Activated naive CD8-positive, alpha-beta T cell (primary cell): ENCODE measurements around the gene PTPRN2.
"Not testable (repeated sequence)": the region's sequence is repeated elsewhere in the genome, so short reads cannot be mapped to it uniquely, and the experiment has no call there.

Experiments
- H3K27ac Mint-ChIP-seq: one replicate; pipeline ENCODE4 v1.8.0; 2021; ENCODE audit warnings: mixed read lengths
- H3K27me3 Mint-ChIP-seq: one replicate; pipeline ENCODE4 v1.8.0; 2021; ENCODE audit warnings: mixed read lengths
- H3K36me3 Mint-ChIP-seq: one replicate; pipeline ENCODE4 v1.8.0; 2021; ENCODE audit warnings: mixed read lengths
- H3K4me1 Mint-ChIP-seq: one replicate; pipeline ENCODE4 v1.8.0; 2021; ENCODE audit warnings: low read depth, mixed read lengths
- H3K4me3 Mint-ChIP-seq: one replicate; pipeline ENCODE4 v1.8.0; 2021; ENCODE audit warnings: mild to moderate bottlenecking, mixed read lengths
- H3K9me3 Mint-ChIP-seq: one replicate; pipeline ENCODE4 v1.8.0; 2021; ENCODE audit warnings: low read depth, mixed read lengths

Gene PTPRN2

GRCh38 chr7:158331826-158332450, 255.7 kb downstream of the PTPRN2 start:
- not testable (repeated sequence) for H3K36me3 Mint-ChIP-seq, H3K4me1 Mint-ChIP-seq, H3K27me3 Mint-ChIP-seq, H3K9me3 Mint-ChIP-seq, H3K4me3 Mint-ChIP-seq
- peak overlapping the region; percentile 14 for H3K27ac Mint-ChIP-seq

GRCh38 chr7:158329686-158330085, 257.9 kb downstream of the PTPRN2 start:
- Mint-ChIP-seq H3K27me3 (peaks cover 3% of the 10 kb centered on the region), H3K36me3 (no peaks in the 10 kb centered on the region), H3K9me3 (peaks cover 9% of the 10 kb centered on the region), H3K27ac (no peak overlapping the region), H3K4me3 (no peak overlapping the region), H3K4me1 (peaks cover 5% of the 10 kb centered on the region)

GRCh38 chr7:158329014-158329610, 258.5 kb downstream of the PTPRN2 start:
- Mint-ChIP-seq H3K27me3 (peaks cover 3% of the 10 kb centered on the region), H3K27ac (no peak overlapping the region), H3K4me3 (no peak overlapping the region), H3K36me3 (no peaks in the 10 kb centered on the region), H3K4me1 (peaks cover 5% of the 10 kb centered on the region), H3K9me3 (peaks cover 9% of the 10 kb centered on the region)

- Mint-ChIP-seq H3K4me1 (peaks cover 5% of the 10 kb centered on the region), H3K9me3 (peaks cover 9% of the 10 kb centered on the region), H3K27me3 (peaks cover 8% of the 10 kb centered on the region), H3K36me3 (no peaks in the 10 kb centered on the region), H3K4me3 (no peak overlapping the region), H3K27ac (no peak overlapping the region)
Measured at GRCh38 chr7:158328376-158329013, 259.1 kb downstream of the PTPRN2 start.

GRCh38 chr7:158327571-158328180, 259.9 kb downstream of the PTPRN2 start:
- no peak overlapping the region for H3K4me3 Mint-ChIP-seq
- peaks cover 9% of the 10 kb centered on the region for H3K9me3 Mint-ChIP-seq
- H3K36me3 Mint-ChIP-seq: no peaks in the 10 kb centered on the region
- H3K27me3 Mint-ChIP-seq: peaks cover 9% of the 10 kb centered on the region
- H3K27ac Mint-ChIP-seq: no peak overlapping the region
- H3K4me1 Mint-ChIP-seq: peaks cover 5% of the 10 kb centered on the region

- Mint-ChIP-seq H3K4me3 (no peak overlapping the region), H3K9me3 (peaks cover 9% of the 10 kb centered on the region), H3K27ac (no peak overlapping the region), H3K4me1 (peaks cover under 1% of the 10 kb centered on the region), H3K27me3 (peaks cover 9% of the 10 kb centered on the region), H3K36me3 (no peaks in the 10 kb centered on the region)
Measured at GRCh38 chr7:158327012-158327411, 260.6 kb downstream of the PTPRN2 start.

- H3K27ac Mint-ChIP-seq: no peak overlapping the region
- H3K4me3 Mint-ChIP-seq: no peak overlapping the region
- no peaks in the 10 kb centered on the region for H3K36me3 Mint-ChIP-seq
- peaks cover 9% of the 10 kb centered on the region for H3K9me3 Mint-ChIP-seq
- H3K4me1 Mint-ChIP-seq: no peaks in the 10 kb centered on the region
- H3K27me3 Mint-ChIP-seq: peaks cover 9% of the 10 kb centered on the region
Measured at GRCh38 chr7:158325530-158326381, 261.9 kb downstream of the PTPRN2 start.

- Mint-ChIP-seq H3K9me3 (peaks cover 9% of the 10 kb centered on the region), H3K27ac (no peak overlapping the region), H3K36me3 (no peaks in the 10 kb centered on the region), H3K27me3 (peaks cover 9% of the 10 kb centered on the region), H3K4me1 (no peaks in the 10 kb centered on the region), H3K4me3 (no peak overlapping the region)
Measured at GRCh38 chr7:158324397-158325360, 262.9 kb downstream of the PTPRN2 start.

- H3K27ac Mint-ChIP-seq: no peak overlapping the region
- peaks cover 9% of the 10 kb centered on the region for H3K9me3 Mint-ChIP-seq
- H3K4me3 Mint-ChIP-seq: no peak overlapping the region
- no peaks in the 10 kb centered on the region for H3K4me1 Mint-ChIP-seq
- peaks cover 9% of the 10 kb centered on the region for H3K27me3 Mint-ChIP-seq
- H3K36me3 Mint-ChIP-seq: no peaks in the 10 kb centered on the region
Measured at GRCh38 chr7:158323741-158324396, 263.8 kb downstream of the PTPRN2 start.

GRCh38 chr7:158322616-158323530, 264.8 kb downstream of the PTPRN2 start:
- H3K4me3 Mint-ChIP-seq: no peak overlapping the region

GRCh38 chr7:158321936-158322615, 265.5 kb downstream of the PTPRN2 start:
- peaks cover 11% of the 10 kb centered on the region for H3K27me3 Mint-ChIP-seq
- peaks cover 5% of the 10 kb centered on the region for H3K9me3 Mint-ChIP-seq
- no peak overlapping the region for H3K27ac Mint-ChIP-seq
- no peaks in the 10 kb centered on the region for H3K4me1 Mint-ChIP-seq
- no peaks in the 10 kb centered on the region for H3K36me3 Mint-ChIP-seq
- H3K4me3 Mint-ChIP-seq: no peak overlapping the region

More at GRCh38 chr7:158322616-158323530, 264.8 kb downstream of the PTPRN2 start:
- peaks cover 9% of the 10 kb centered on the region for H3K27me3 Mint-ChIP-seq
- H3K36me3 Mint-ChIP-seq: no peaks in the 10 kb centered on the region
- peaks cover 9% of the 10 kb centered on the region for H3K9me3 Mint-ChIP-seq
- H3K4me1 Mint-ChIP-seq: no peaks in the 10 kb centered on the region
- no peak overlapping the region for H3K27ac Mint-ChIP-seq

- no peaks in the 10 kb centered on the region for H3K4me1 Mint-ChIP-seq
- H3K27ac Mint-ChIP-seq: no peak overlapping the region
- no peaks in the 10 kb centered on the region for H3K36me3 Mint-ChIP-seq
- peaks cover 9% of the 10 kb centered on the region for H3K27me3 Mint-ChIP-seq
- H3K4me3 Mint-ChIP-seq: no peak overlapping the region
- H3K9me3 Mint-ChIP-seq: no peaks in the 10 kb centered on the region
Measured at GRCh38 chr7:158321056-158321700, 266.4 kb downstream of the PTPRN2 start.
